GM12872 (cell line): Measurements from ENCODE around the gene IRAK1.
A peak's percentile ranks its signal among the peaks of the same experiment; 100 is the strongest.

Experiments used
- CTCF ChIP-seq: IDR thresholded peaks from 3 replicates; pipeline ENCODE4 v1.5.1; 2011; ENCODE audit warnings: low read depth, mild to moderate bottlenecking, low read length, moderate library complexity; ENCODE audit not compliant: insufficient read depth

IRAK1 gene

GRCh38 chrX:154016366-154017076 lies 3.2 kb downstream of the IRAK1 start:
- no peak for TF ChIP-seq CTCF

DNA sequence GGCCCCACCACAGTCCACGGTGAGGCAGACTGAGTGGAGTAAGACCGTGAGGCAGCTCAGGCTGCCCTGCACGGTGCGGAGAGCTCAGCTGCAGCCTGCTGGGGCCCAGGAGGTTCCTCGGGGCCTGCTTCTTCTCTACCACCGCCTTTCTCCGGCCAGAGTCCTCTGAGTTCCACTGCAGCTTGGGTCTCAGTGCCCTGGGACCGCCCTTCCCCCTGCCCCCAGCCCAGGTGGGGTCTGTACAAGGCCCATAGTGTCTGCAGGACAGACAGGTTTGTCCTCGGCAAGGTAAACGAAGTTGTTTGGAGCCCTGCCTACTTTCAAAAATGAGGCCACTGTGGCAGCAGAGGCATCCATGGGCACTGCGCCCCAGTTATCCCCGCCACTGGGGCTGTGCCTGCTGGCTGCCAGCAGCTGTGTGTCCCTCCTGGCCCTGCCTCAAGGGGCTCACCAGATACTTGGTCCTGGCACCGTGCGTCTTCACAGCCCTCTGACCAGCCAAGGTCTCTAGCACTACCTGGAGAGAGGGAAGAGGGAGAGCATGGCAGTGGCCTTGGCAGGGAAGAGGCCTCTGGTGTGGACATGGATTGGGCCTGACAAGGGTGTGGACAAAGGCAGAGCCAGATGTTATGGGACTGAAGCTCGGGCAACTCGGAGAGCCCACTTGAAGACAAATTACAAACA lies 4.0 kb downstream of the IRAK1 start:
- TF ChIP-seq CTCF, result no peak

DNA sequence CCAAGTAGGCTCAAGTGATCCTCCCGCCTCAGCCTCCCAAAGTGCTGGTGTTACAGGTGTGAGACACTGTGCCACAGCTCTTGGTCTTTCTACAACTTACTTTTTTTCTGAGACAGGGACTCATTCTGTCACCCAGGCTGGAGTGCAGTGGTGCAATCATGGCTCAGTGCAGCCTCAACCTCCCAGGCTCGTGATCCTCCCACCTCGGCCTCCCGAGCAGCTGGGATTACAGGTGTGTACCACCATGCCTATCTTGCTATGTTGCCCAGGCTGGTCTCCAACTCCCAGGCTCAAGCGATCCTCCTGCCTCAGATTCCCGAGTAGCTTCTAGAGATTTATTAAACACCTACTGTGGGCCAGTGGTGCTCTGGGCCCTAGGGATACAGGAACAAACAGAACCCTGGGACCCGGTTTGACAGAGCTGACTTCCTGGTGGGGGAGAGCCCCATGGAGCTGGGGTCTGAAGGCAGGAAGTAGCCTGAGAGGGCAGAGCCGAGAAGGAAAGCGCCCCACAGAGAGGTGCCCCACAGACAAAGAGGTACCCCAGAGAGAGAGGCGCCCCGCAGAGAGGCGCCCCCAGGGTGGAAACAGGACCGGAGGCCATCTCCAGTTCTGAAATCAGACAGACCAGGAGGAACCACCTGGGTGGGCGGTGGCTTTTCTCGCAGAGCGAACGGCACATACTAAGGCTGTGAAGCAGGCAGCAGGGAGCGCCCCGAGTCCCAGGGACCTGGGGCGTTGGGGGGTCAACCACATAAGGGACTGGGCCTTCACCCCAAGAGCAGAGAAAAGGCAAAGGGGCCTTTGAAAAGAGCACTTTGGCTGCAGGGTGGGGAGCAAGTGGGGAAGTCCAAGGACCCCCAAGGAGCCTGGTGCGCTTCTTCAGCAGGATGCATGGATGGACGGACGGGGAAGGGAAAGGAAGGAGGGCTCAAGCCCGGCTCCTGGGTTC lies 5.0 kb downstream of the IRAK1 start:
- no peak for TF ChIP-seq CTCF

- TF ChIP-seq CTCF, result peak; percentile 90
These were observed 5.9 kb downstream of the IRAK1 start for GRCh38 chrX:154013614-154014360.

- TF ChIP-seq CTCF, result no peak
These were observed 6.7 kb downstream of the IRAK1 start for GRCh38 chrX:154013001-154013421.

GRCh38 chrX:154012336-154012991 lies 7.2 kb downstream of the IRAK1 start:
- no peak for TF ChIP-seq CTCF
